ENCODE results near the gene AP1B1.
"Not testable (repeated sequence)": the region's sequence is repeated elsewhere in the genome, so short reads cannot be mapped to it uniquely, and the experiment has no call there.

Gene AP1B1

DNA sequence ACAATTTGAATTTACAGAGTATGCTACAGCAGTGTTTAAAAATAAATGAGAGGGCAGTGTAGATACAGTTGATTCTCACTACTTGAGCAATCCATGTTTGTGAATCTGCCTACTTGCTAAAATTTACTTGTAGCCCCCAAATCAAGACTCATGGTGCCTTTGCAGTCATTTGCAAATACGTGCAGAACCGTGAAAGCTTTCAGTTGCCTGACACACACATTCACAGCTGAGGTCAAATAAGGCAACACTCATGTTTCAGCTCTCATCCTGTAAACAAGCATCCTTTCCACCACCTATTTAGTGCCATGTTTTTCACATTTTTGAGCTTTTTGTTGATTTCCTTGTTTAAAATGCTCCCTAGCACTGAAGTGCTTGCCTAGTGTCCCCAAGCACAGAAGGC is 40.3 kb downstream of the AP1B1 start:
- no peak for DNase-seq

DNA sequence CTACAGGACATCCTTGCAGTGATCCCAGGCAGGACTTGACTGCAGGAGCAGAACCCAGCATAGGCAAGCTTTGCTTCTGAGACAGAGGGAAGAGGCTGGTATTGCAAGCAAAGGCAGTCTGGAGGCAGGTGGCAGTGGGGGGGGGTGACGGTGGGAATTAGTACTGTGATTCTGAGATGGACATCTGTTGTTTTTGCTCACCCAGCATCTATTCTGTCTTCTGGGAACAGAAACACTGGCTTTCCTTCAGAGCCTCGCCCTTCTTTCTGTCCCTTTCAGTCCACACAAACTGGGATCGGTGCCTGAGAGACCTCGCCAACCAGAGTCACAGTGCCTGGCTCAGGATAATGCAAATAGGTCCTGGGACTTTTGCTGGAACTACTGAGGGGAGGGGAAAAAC is 41.7 kb downstream of the AP1B1 start:
- DNase-seq: no peak

DNA sequence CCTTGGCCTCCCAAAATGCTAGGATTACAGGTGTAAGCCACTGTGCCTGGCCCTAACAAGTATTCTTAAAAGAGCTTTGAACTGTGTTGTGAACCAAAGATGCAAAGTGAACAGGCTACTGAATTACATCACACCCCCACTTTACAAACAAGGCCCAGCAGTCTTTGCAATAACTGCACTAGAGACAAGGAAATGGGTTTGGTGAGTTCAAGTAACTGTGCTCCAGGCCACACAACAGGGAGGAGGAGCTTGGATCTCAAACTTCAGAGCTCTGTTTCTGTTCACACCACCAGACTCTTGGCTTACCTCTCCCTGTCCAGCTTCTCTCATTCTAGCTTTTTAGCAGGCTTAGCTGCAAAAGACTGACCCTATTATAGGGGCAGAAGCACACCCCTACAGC is 42.4 kb downstream of the AP1B1 start:
- no peak for DNase-seq

DNA sequence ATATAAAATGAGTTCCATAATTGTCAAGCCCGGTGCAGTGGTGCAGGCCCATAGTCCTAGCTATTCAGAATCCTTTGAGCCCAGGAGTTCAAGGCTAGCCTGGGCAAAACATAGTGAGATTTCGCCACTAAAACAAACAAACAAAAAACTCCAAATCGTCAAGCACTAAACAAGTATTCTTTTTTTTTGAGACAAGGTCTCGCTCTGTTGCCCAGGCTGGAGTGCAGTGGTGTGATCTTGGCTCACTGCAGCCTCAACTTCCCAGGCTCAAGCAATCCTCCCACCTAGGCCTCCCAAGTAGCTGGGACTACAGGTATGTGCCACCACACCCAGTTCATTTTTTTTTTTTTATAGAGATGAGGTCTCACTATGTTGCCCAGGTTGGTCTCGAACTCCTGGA is 43.5 kb downstream of the AP1B1 start:
- not testable (repeated sequence) for DNase-seq

- no peak for DNase-seq
These were observed 44.2 kb downstream of the AP1B1 start for GRCh38 chr22:29344137-29344536.

GRCh38 chr22:29343313-29343805 is 45.0 kb downstream of the AP1B1 start:
- no peak for DNase-seq

GRCh38 chr22:29342577-29343312 is 45.6 kb downstream of the AP1B1 start:
- no peak for DNase-seq

- no peak for DNase-seq
These were observed 46.2 kb downstream of the AP1B1 start for GRCh38 chr22:29342177-29342576.

DNA sequence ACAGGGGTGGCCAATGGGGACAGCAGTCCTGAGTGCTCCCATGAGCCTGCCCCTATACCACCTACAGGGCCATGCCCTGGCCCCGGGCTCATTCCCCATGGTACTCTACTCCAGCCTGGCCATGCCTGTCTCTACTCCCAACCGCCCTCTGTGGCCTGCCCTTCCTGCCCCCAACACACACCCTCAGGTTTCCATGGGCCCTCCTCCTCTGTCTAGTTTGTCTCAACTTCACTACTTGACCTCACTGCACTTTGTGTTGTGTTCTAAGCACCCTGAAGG is 46.6 kb downstream of the AP1B1 start:
- no peak for DNase-seq

DNA sequence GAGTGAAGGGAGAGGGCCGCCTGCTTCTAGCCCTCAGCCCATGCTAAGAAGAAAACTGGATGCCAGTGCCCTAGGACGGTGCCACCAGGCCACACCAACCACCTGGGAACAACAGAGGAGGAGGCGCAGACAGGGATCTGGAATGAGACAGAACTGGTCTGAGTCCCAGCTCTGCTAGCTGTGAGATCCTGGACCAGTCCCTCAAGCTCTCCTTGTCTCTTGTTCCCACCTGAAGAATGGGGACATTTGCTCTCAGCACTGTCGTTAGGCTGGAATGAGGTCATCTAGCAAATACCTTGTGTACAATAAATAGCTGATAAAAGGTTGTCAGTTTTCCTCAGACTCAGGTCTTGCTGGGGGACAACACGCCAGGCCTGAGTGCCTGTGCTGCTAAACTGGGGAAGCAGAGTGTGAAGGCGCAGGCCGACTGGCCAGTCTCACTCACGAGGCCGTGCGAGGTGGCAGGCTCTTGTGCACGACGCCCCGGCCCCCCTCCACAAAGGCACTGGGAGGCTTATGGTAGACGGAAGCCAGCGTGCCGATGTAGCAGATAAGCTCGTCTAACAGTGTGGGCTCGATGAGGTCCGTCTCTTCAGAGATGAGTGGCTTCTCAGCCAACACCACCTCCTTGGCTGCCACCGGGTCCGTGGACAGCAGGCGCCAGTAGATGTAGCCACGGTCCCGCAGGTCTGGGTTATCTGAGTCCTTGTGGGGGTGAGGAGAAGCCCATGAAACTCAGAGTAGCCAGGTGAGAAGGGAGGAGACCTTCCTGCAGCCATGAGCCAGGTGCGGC is 47.1 kb downstream of the AP1B1 start:
- DNase-seq: no peak

DNA sequence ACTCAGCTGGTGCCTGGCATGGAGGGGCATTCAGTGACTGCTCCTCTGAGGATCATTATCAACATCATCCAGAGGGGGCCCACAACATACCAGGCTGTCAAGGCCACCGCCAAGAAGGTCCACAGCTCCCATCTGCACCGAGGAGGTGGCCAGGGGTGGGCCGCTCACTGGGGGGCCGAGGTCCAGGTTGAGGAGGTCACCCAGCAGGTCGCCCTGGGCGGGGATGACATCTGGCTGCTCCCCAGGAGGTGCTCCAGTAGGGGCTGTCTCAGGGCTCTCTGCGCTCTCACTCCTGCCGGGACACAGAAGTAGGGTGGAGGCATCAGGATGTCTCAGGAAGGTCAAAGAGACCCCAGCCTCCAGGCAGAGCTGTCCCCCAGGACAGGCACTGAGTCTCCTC is 47.8 kb downstream of the AP1B1 start:
- DNase-seq: no peak

DNA sequence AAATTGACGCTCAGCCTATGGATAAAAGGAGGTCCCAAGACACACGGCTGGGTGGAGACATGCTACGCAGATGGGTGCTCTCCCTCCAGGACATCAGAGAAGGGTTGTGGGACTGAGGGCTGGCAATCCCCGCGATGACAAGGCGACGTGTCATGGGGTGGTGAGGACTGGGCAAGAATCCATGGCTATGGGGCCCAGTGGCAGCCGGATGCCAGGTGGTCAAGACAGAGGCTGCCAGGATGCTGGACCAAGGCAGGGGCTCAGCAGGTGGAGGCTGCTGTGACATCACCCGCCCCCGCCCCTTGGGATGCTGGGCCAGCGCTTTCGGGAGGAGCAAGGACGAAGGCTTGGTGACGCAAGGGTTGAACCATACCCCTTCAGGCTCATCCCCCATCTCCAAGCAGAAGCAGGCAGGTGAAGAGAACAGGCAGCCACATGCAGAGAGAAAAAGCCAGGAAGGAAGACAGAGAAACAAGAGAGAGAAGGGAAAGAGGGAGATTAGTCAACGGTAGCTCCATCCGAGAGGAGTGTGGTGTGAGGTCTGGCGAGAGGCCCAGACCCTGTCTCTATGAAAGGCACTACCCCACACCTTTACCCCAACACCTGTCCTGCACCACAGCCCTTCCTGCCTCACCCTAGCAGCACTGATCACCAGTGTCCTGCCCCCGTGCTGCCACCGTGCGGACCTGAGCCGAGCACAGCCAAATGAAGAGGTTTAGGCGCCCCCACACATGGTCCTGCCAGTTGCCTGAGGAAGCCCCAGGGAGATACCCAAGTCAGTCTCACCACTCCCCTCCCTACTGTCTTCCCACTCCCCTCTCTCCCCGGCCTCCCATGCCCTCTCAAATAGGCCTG is 48.8 kb downstream of the AP1B1 start:
- DNase-seq: no peak

GRCh38 chr22:29338398-29338797 is 50.0 kb downstream of the AP1B1 start:
- DNase-seq: no peak

GRCh38 chr22:29337631-29338284 is 50.6 kb downstream of the AP1B1 start:
- no peak for DNase-seq

GRCh38 chr22:29336751-29337490 is 51.4 kb downstream of the AP1B1 start:
- peak in 2 of 4 experiments; percentile 43 to 50 for DNase-seq

- no peak for DNase-seq
These were observed 52.7 kb downstream of the AP1B1 start for GRCh38 chr22:29335656-29336055.

- no peak for DNase-seq
These were observed 53.5 kb downstream of the AP1B1 start for GRCh38 chr22:29334696-29335344.

GRCh38 chr22:29334148-29334547 is 54.2 kb downstream of the AP1B1 start:
- DNase-seq: no peak

GRCh38 chr22:29332886-29333496 is 55.4 kb downstream of the AP1B1 start:
- no peak for DNase-seq

GRCh38 chr22:29331658-29332300 is 56.6 kb downstream of the AP1B1 start:
- DNase-seq: no peak

Data from suppressor macrophage (primary cell).